ENCODE measurements around the gene GOLGA5. TPM values are rescaled to one million over a fixed set of nuclear protein-coding genes. Genes with fewer than 3 reads are reported as not detected.
"Not testable (repeated sequence)": the region's sequence is repeated elsewhere in the genome, so short reads cannot be mapped to it uniquely, and the experiment has no call there.

Gene GOLGA5
- polyA plus RNA-seq, 2 donors: 21.9 to 42.0 TPM

GRCh38 chr14:92847749-92848148 is 53.6 kb downstream of the GOLGA5 start:
- Histone ChIP-seq H3K27ac (ENCODE audit: low read depth in 2 of 2, low read length in 1 of 2) (no peak overlapping the region), H3K36me3 (ENCODE audit: control insufficient read depth in 2 of 2, insufficient read depth in 2 of 2, low read length in 1 of 2) (no peaks in the 10 kb centered on the region)
- WGBS, 2 donors: 60 to 71% methylated on average over 2 of the region's 2 CpGs

GRCh38 chr14:92848887-92849286 is 54.8 kb downstream of the GOLGA5 start:
- Histone ChIP-seq H3K9me3 (ENCODE audit: control insufficient read depth in 2 of 2, insufficient read depth in 1 of 2, low read depth in 1 of 2, low read length in 1 of 2) (peaks cover 0 to 3% of the 10 kb centered on the region in 2 donors), H3K4me3 (ENCODE audit: low read depth in 1 of 2, low read length in 2 of 2) (no peak overlapping the region), H3K4me1 (ENCODE audit: control insufficient read depth in 2 of 2, insufficient read depth in 2 of 2, low read length in 1 of 2) (no peaks in the 10 kb centered on the region), H3K27ac (ENCODE audit: low read depth in 2 of 2, low read length in 1 of 2) (no peak overlapping the region), H3K27me3 (ENCODE audit: control insufficient read depth in 1 of 2, insufficient read depth in 2 of 2, low read length in 2 of 2) (no peaks in the 10 kb centered on the region), H3K36me3 (ENCODE audit: control insufficient read depth in 2 of 2, insufficient read depth in 2 of 2, low read length in 1 of 2) (no peaks in the 10 kb centered on the region)
- 24 to 32% methylated on average over 4 of the region's 4 CpGs for WGBS, 2 donors

More at GRCh38 chr14:92847749-92848148, 53.6 kb downstream of the GOLGA5 start:
- no peaks in the 10 kb centered on the region for H3K4me1 ChIP-seq (ENCODE audit: control insufficient read depth in 2 of 2, insufficient read depth in 2 of 2, low read length in 1 of 2)
- no peaks in the 10 kb centered on the region for H3K27me3 ChIP-seq (ENCODE audit: control insufficient read depth in 1 of 2, insufficient read depth in 2 of 2, low read length in 2 of 2)
- H3K4me3 ChIP-seq (ENCODE audit: low read depth in 1 of 2, low read length in 2 of 2): no peak overlapping the region
- H3K9me3 ChIP-seq (ENCODE audit: control insufficient read depth in 2 of 2, insufficient read depth in 1 of 2, low read depth in 1 of 2, low read length in 1 of 2): peaks cover 0 to 3% of the 10 kb centered on the region in 2 donors

- Histone ChIP-seq H3K36me3 (ENCODE audit: control insufficient read depth in 2 of 2, insufficient read depth in 2 of 2, low read length in 1 of 2) (no peaks in the 10 kb centered on the region), H3K9me3 (ENCODE audit: control insufficient read depth in 2 of 2, insufficient read depth in 1 of 2, low read depth in 1 of 2, low read length in 1 of 2) (peaks cover 0 to 3% of the 10 kb centered on the region in 2 donors), H3K27ac (ENCODE audit: low read depth in 2 of 2, low read length in 1 of 2) (no peak overlapping the region), H3K27me3 (ENCODE audit: control insufficient read depth in 1 of 2, insufficient read depth in 2 of 2, low read length in 2 of 2) (no peaks in the 10 kb centered on the region), H3K4me3 (ENCODE audit: low read depth in 1 of 2, low read length in 2 of 2) (no peak overlapping the region), H3K4me1 (ENCODE audit: control insufficient read depth in 2 of 2, insufficient read depth in 2 of 2, low read length in 1 of 2) (no peaks in the 10 kb centered on the region)
- WGBS, 2 donors: 82 to 84% methylated on average over 2 of the region's 2 CpGs
Measured at GRCh38 chr14:92850492-92850891, 56.4 kb downstream of the GOLGA5 start.

GRCh38 chr14:92853136-92853535 is 59.0 kb downstream of the GOLGA5 start:
- H3K27me3 ChIP-seq (ENCODE audit: control insufficient read depth in 1 of 2, insufficient read depth in 2 of 2, low read length in 2 of 2); H3K27ac ChIP-seq (ENCODE audit: low read depth in 2 of 2, low read length in 1 of 2); H3K4me3 ChIP-seq (ENCODE audit: low read depth in 1 of 2, low read length in 2 of 2); H3K9me3 ChIP-seq (ENCODE audit: control insufficient read depth in 2 of 2, insufficient read depth in 1 of 2, low read depth in 1 of 2, low read length in 1 of 2); H3K4me1 ChIP-seq (ENCODE audit: control insufficient read depth in 2 of 2, insufficient read depth in 2 of 2, low read length in 1 of 2); H3K36me3 ChIP-seq (ENCODE audit: control insufficient read depth in 2 of 2, insufficient read depth in 2 of 2, low read length in 1 of 2): not testable (repeated sequence)
- 72 to 78% methylated on average over 8 of the region's 8 CpGs for WGBS, 2 donors

- Histone ChIP-seq H3K9me3 (ENCODE audit: control insufficient read depth in 2 of 2, insufficient read depth in 1 of 2, low read depth in 1 of 2, low read length in 1 of 2) (no peaks in the 10 kb centered on the region), H3K27me3 (ENCODE audit: control insufficient read depth in 1 of 2, insufficient read depth in 2 of 2, low read length in 2 of 2) (no peaks in the 10 kb centered on the region), H3K4me3 (ENCODE audit: low read depth in 1 of 2, low read length in 2 of 2) (no peak overlapping the region), H3K27ac (ENCODE audit: low read depth in 2 of 2, low read length in 1 of 2) (no peak overlapping the region), H3K4me1 (ENCODE audit: control insufficient read depth in 2 of 2, insufficient read depth in 2 of 2, low read length in 1 of 2) (peaks cover 0 to 3% of the 10 kb centered on the region in 2 donors), H3K36me3 (ENCODE audit: control insufficient read depth in 2 of 2, insufficient read depth in 2 of 2, low read length in 1 of 2) (no peaks in the 10 kb centered on the region)
- 85% methylated on average over 7 of the region's 7 CpGs for WGBS, 2 donors
Measured at GRCh38 chr14:92860049-92860840, 66.1 kb downstream of the GOLGA5 start.

GRCh38 chr14:92861856-92862745 is 68.0 kb downstream of the GOLGA5 start:
- H3K4me1 ChIP-seq (ENCODE audit: control insufficient read depth in 2 of 2, insufficient read depth in 2 of 2, low read length in 1 of 2): peaks cover 0 to 3% of the 10 kb centered on the region in 2 donors
- no peaks in the 10 kb centered on the region for H3K27me3 ChIP-seq (ENCODE audit: control insufficient read depth in 1 of 2, insufficient read depth in 2 of 2, low read length in 2 of 2)
- H3K4me3 ChIP-seq (ENCODE audit: low read depth in 1 of 2, low read length in 2 of 2): no peak overlapping the region
- 78 to 79% methylated on average over 7 of the region's 7 CpGs for WGBS, 2 donors
- no peaks in the 10 kb centered on the region for H3K36me3 ChIP-seq (ENCODE audit: control insufficient read depth in 2 of 2, insufficient read depth in 2 of 2, low read length in 1 of 2)
- H3K9me3 ChIP-seq (ENCODE audit: control insufficient read depth in 2 of 2, insufficient read depth in 1 of 2, low read depth in 1 of 2, low read length in 1 of 2): peaks cover 0 to 5% of the 10 kb centered on the region in 2 donors
- H3K27ac ChIP-seq (ENCODE audit: low read depth in 2 of 2, low read length in 1 of 2): no peak overlapping the region

- Histone ChIP-seq H3K27ac (ENCODE audit: low read depth in 2 of 2, low read length in 1 of 2) (no peak overlapping the region), H3K36me3 (ENCODE audit: control insufficient read depth in 2 of 2, insufficient read depth in 2 of 2, low read length in 1 of 2) (no peaks in the 10 kb centered on the region), H3K9me3 (ENCODE audit: control insufficient read depth in 2 of 2, insufficient read depth in 1 of 2, low read depth in 1 of 2, low read length in 1 of 2) (peaks cover 0 to 5% of the 10 kb centered on the region in 2 donors), H3K4me1 (ENCODE audit: control insufficient read depth in 2 of 2, insufficient read depth in 2 of 2, low read length in 1 of 2) (peaks cover 0 to 3% of the 10 kb centered on the region in 2 donors), H3K4me3 (ENCODE audit: low read depth in 1 of 2, low read length in 2 of 2) (no peak overlapping the region), H3K27me3 (ENCODE audit: control insufficient read depth in 1 of 2, insufficient read depth in 2 of 2, low read length in 2 of 2) (no peaks in the 10 kb centered on the region)
- 67 to 68% methylated on average over 6 of the region's 6 CpGs for WGBS, 2 donors
Measured at GRCh38 chr14:92863286-92864080, 69.4 kb downstream of the GOLGA5 start.

- Histone ChIP-seq H3K27ac (ENCODE audit: low read depth in 2 of 2, low read length in 1 of 2) (no peak overlapping the region), H3K4me3 (ENCODE audit: low read depth in 1 of 2, low read length in 2 of 2) (no peak overlapping the region), H3K4me1 (ENCODE audit: control insufficient read depth in 2 of 2, insufficient read depth in 2 of 2, low read length in 1 of 2) (peaks cover 0 to 3% of the 10 kb centered on the region in 2 donors), H3K27me3 (ENCODE audit: control insufficient read depth in 1 of 2, insufficient read depth in 2 of 2, low read length in 2 of 2) (no peaks in the 10 kb centered on the region), H3K9me3 (ENCODE audit: control insufficient read depth in 2 of 2, insufficient read depth in 1 of 2, low read depth in 1 of 2, low read length in 1 of 2) (peaks cover 0 to 5% of the 10 kb centered on the region in 2 donors), H3K36me3 (ENCODE audit: control insufficient read depth in 2 of 2, insufficient read depth in 2 of 2, low read length in 1 of 2) (no peaks in the 10 kb centered on the region)
- 87 to 93% methylated on average over 1 of the region's 1 CpG for WGBS, 2 donors
Measured at GRCh38 chr14:92865674-92866073, 71.6 kb downstream of the GOLGA5 start.

- H3K4me1 ChIP-seq (ENCODE audit: control insufficient read depth in 2 of 2, insufficient read depth in 2 of 2, low read length in 1 of 2): peaks cover 0 to 3% of the 10 kb centered on the region in 2 donors
- no peak overlapping the region for H3K27ac ChIP-seq (ENCODE audit: low read depth in 2 of 2, low read length in 1 of 2)
- H3K27me3 ChIP-seq (ENCODE audit: control insufficient read depth in 1 of 2, insufficient read depth in 2 of 2, low read length in 2 of 2): no peaks in the 10 kb centered on the region
- no peaks in the 10 kb centered on the region for H3K36me3 ChIP-seq (ENCODE audit: control insufficient read depth in 2 of 2, insufficient read depth in 2 of 2, low read length in 1 of 2)
- WGBS, 2 donors: 64 to 80% methylated on average over 3 of the region's 3 CpGs
- H3K9me3 ChIP-seq (ENCODE audit: control insufficient read depth in 2 of 2, insufficient read depth in 1 of 2, low read depth in 1 of 2, low read length in 1 of 2): peaks cover 0 to 5% of the 10 kb centered on the region in 2 donors
- H3K4me3 ChIP-seq (ENCODE audit: low read depth in 1 of 2, low read length in 2 of 2): no peak overlapping the region
Measured at GRCh38 chr14:92866181-92866752, 72.2 kb downstream of the GOLGA5 start.
